GM12872 (cell line): ENCODE results near the gene RAB33A.

Experiments used
- TF ChIP-seq, protein P1 (sequence below): IDR thresholded peaks from 3 replicates; pipeline ENCODE4 v1.5.1; 2011; ENCODE audit warnings: low read depth, mild to moderate bottlenecking, low read length, moderate library complexity; ENCODE audit not compliant: insufficient read depth

RAB33A gene

GRCh38 chrX:130163398-130163797 is 8.4 kb upstream of the RAB33A start:
- TF ChIP-seq, protein P1, sequence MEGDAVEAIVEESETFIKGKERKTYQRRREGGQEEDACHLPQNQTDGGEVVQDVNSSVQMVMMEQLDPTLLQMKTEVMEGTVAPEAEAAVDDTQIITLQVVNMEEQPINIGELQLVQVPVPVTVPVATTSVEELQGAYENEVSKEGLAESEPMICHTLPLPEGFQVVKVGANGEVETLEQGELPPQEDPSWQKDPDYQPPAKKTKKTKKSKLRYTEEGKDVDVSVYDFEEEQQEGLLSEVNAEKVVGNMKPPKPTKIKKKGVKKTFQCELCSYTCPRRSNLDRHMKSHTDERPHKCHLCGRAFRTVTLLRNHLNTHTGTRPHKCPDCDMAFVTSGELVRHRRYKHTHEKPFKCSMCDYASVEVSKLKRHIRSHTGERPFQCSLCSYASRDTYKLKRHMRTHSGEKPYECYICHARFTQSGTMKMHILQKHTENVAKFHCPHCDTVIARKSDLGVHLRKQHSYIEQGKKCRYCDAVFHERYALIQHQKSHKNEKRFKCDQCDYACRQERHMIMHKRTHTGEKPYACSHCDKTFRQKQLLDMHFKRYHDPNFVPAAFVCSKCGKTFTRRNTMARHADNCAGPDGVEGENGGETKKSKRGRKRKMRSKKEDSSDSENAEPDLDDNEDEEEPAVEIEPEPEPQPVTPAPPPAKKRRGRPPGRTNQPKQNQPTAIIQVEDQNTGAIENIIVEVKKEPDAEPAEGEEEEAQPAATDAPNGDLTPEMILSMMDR: no peak

DNA sequence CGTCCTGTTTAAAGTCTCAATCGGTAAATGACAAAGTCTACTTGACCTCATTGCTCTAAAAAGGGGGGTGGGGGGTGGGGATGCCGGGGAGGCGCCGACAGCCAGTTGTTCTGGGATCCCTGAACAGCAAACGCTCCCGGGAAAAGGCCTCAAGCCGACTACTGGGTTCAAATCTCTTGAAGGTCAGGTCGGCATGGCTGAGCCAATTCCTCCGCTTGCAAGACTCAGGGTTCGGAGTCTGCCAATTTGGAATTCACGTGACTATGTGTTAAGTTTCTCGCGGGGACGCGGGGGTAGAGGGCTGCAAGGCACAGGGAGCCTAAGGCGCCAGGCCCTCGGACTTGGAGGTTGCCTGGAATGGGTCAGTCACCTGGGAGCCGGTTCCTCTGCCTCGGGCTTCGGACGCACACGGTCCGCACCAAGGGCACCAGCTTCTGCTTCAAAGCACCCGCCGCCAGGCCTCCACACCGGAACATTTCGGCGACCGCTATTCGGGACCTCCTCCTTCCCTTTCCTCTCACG is 6.5 kb upstream of the RAB33A start:
- TF ChIP-seq, protein P1: no peak

- TF ChIP-seq, protein P1: no peak
Measured at GRCh38 chrX:130165703-130166502, 5.9 kb upstream of the RAB33A start, which contains the start of gene AIFM1. Gene AIFM1 (minus strand): TSS chrX:130165841. CDS start chrX:130165656, 185 bp downstream.

- TF ChIP-seq, protein P1: no peak
Measured at GRCh38 chrX:130166503-130166777, 5.3 kb upstream of the RAB33A start.

GRCh38 chrX:130167040-130167439 is 4.7 kb upstream of the RAB33A start:
- TF ChIP-seq, protein P1: no peak

- TF ChIP-seq, protein P1: no peak
Measured at GRCh38 chrX:130170752-130171445, 863 bp upstream of the RAB33A start.

DNA sequence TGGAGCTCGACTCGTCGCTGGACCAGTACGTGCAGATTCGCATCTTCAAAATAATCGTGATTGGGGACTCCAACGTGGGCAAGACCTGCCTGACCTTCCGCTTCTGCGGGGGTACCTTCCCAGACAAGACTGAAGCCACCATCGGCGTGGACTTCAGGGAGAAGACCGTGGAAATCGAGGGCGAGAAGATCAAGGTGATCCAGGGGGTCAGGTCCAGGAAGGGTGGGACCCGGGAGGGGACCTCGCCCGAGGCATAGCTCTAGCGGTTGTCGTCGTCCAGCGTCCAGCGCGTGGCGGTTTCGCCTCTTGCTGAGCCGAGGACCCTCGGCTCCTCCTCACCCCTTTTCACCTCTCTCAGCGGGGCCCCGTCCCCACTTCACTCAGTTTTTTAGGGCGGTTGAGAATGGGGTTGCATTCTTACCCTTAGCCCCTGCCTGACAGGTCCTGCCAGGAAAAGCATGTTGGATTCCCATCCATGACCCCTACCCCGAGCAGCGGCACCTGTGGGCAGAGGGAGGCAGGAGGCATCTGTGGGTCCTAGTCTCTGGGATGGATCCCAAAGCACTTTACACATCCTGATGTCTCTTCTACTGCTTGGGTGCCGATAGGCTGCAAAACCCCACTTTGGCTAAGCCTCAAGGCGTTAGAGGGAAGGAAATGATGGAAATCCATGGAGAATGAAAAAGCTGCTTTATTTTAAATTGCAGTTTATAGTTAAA is 524 bp downstream of the RAB33A start:
- TF ChIP-seq, protein P1: no peak
